Stimulated activated CD8-positive, alpha-beta memory T cell treated with anti-CD3 and anti-CD28 coated beads, Interleukin-15, amount 100 ng/mL, for 4 hours (primary cell): ENCODE results near the gene ERGIC1.

Experiments
- DNase-seq, 2 donors: peaks; one replicate each; pipeline ENCODE4 v3.0.0-alpha.2; 2020; ENCODE audit warnings: low read depth in 2 of 2

Gene ERGIC1

DNA sequence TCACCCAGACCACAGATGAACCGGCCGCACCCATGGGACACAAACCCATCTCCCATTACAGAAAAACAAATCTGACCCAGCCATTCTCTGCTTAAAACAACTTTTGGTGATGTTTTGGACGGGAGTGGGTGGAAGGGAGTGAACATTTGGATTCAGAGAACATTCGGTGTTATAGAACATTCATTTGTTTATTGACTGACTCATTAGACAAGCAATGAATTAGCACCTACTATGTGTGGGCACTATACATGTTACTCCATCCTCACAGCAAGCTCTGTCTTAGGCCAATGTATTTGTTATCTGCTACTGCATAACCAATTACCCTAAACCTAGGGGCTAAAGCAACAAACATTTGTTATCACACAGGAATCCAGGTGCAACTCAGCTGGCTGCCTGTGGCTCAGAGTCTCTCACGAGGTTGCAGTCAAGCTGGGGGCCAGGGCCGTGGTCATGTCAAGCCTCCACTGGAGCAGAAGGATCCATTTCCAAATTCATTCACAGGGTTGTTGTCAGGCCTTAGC lies 5.1 kb upstream of the ERGIC1 start:
- no peak for DNase-seq

DNA sequence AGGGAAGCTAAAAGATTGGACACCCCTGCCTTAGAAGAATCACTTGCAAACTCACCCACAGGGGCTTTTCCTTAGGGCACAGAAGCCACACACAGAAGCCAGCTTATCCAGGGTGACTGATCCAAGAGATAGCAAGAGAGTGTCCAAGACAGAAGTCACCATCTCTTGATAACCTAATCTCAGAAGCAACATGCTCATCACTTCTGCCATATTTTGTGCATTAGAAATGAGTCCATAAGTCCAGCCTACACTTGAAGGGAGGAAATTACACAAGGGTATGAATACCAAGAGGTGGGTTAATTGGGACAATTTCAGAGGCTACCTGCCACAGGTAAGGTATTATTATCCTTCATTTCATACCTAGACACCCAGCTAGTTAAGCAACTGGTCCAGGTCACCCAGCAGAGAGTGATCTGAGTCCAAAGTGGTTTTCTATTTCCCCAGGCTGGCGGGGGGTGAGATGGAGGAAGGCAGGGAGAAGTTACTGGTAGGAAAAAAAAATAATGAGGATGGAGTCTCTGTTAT lies 3.7 kb upstream of the ERGIC1 start:
- DNase-seq, result no peak

DNA sequence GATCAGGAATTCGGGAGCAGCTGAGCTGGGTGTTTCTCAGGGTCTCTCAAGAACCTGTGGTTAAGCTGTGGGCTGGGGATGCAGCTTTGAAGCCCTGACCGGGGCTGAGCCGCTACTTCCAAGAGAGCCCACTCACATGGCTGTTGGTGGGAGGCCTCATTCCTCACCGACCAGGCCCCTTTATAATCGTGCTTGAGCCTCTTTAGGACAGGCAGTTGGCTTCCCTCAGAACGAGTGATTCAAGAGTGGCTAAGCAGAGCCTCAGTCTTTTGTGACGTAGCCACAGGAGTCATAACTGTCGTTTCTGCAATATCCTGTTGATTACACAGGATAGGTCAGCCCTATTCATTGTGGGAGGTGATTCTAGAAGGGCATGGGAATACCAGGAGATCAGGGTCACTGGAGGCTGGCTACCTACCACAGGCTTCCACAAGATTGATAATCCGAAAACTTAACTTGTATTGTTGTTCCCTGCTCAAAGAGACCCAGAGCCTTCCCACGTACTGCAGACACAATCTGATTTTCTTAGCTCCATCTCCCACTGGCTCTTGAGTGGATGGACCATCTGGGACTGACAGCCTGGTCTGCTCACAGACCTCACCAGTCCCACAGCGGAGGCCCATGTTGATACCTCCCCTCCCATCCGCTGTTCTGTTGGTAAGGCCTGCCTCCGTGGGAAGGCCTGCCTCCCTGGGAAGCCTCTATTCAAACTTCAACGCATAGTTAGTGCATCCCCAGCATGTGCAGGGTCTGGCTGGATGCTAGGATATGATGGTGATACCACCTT lies 3.0 kb upstream of the ERGIC1 start:
- no peak for DNase-seq

DNA sequence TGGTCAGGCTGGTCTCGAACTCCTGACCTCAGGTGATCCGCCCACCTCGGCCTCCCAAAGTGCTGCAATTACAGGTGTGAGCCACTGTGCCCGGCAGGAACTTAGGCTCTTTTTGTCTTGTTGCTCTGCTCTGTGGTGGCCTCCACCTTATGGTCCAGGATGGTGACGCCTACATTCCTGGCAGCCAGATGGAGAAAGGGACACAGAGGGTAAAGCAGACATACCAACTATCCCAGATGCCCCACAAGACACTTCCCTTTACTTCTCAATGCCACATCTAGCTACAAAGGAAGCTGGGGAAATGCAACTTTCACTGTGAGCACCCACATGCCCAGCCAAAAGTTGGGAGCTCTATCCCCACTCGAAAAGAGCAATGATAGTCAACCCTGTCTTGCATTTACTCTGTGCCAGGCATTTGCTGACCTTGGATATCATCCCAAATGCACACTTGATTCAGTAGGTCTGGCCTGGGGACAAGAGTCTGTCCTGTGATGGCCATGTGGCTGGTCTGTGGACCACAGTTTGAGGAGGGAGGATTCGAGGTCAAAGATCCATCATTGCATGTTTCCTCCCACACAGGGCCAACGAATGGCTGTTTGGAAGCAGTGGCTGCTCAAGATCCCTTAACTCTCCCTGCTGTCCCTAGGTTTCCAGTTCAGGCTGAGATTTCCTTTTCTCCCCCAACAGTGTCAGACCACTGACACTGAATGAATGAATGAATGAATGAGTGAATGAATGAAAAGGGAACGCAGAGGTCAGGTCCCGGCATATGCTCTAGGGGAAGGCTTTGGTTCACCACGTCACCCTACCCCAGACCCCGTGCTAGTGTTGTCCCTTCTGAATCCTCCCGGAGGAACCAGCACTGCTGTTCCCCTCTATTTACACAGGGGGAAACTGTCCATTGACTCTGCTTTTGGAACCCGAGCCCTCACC lies 1.4 kb upstream of the ERGIC1 start:
- no peak for DNase-seq

DNA sequence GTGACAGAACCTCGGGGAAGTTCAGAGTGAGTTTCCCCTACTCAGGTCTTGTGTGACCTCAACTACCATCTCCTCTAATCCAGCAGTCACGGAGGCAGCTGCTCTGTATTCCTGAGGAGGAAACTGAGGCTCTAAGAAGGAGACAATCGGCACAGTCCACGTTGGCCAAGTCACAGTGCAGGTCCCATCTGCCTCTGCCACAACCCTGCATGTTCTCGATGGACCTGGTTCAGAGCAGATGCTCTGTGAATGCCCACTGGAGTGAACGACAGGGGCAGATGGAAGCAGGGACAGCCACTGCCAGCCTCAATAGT lies 722 bp upstream of the ERGIC1 start:
- DNase-seq, result no peak

DNA sequence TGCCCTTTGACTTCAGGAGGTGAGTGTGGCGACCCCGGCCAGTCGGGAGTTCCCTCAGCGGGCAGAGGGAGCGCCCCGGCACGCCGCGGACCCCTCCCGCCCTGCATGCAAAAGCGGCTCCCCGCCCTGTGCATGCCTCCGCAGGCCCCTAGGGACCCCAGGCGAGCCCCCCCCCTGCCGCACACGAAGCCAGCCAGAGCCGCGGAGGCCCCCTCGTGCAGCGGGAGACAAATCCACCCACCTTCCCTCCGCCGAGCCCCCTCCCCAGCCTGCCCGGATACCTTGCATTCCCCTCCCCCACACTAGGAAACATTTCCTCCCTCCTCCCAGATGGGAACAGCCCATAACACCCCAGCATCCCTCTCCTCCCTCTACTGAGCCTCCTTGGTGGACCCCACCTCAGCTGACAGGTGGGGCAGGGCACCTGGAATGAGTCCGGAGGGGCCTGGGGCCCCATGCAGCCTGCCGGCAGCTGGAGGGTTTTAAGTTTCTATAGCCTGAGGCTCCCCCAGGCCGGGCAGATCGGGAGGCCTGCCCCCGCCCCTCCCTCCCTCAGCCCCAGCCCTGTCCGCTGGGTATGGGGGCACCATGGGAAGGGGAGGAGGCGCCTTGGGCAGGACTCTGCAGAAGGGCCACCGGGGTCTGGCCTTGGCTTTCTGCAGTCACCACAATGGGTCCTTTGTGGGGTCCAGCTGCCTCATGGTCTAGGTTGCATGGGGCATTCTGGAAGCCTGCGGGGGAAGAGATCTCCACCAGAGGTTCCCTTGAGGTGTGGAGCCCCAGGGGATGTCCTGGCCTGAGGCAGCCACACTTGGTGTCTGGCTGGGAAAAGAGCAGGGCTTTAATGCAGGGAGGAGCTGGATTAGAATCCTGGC lies 601 bp downstream of the ERGIC1 start:
- DNase-seq, result no peak

DNA sequence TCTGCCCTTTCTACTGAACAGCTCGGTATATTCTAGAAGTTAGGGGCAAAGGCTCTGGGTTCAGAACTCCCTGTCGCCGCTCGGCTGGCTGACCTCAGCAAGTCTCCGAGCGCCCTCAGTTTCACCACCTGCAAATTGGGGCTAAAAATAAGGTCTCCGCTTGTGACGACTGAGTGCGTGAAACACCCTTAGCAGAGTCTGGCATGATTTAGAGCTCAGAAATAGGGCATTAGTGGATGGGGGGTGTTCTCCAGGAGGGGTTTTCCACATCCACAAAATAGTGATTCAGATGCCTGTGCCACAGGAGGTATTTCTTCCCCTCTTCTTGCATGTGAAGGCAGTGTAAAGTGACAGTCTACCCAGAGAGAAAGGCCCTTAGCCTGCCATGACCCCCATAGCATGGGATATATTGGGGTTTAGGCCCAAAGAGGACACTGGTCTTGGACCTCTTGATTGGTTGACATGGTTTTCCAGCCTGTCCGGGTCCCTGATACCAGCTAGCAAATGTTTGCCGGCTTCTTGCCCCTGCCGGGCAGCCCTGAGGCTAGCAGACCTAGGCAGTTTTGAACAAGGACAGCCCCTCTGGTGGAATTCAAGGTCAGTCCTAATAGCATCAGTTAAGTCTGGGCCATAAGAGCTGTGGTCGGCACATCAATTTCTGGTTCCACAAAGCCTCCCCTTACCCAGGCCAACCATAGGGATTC lies 1.4 kb downstream of the ERGIC1 start:
- DNase-seq, result no peak

DNA sequence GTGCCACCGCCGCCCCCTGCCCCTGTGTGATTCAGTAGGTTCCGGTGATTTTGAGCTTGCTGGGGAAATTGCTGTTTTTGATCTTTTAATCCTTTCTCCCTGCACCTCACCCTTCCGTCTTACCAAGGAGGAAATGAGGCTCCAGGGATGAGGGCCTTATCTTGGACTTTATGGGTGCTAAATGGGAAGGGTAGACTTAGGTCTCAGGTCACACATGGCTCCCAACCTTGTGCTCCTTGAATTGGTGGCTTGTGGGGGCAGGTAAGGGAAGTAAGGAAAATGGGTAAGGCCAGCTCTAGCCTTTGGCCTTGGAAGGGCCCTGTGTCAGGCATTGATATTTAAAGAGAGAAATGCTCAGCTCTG lies 1.9 kb downstream of the ERGIC1 start:
- DNase-seq, result no peak

DNA sequence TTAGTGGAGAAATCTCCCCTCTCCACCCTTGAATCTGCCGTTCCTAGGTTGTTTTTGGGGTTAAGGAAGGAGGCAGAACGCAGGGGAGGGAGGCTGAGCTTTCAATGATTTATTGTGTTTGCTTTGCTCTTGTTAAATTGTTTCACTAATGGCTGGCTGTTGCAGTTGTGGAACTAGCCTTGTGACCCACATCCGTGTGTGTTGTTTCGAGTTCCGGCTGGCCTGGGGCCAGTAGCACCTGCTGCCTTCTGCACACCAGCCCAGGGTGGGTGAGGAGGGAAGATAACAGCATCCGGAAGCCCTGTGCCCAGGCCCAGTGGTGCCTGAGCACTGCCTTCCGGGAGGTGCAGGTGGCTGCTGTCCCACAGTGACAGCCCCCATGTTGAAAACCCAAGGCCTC lies 3.6 kb downstream of the ERGIC1 start:
- DNase-seq, result peak in 1 of 2 donors; percentile 8

DNA sequence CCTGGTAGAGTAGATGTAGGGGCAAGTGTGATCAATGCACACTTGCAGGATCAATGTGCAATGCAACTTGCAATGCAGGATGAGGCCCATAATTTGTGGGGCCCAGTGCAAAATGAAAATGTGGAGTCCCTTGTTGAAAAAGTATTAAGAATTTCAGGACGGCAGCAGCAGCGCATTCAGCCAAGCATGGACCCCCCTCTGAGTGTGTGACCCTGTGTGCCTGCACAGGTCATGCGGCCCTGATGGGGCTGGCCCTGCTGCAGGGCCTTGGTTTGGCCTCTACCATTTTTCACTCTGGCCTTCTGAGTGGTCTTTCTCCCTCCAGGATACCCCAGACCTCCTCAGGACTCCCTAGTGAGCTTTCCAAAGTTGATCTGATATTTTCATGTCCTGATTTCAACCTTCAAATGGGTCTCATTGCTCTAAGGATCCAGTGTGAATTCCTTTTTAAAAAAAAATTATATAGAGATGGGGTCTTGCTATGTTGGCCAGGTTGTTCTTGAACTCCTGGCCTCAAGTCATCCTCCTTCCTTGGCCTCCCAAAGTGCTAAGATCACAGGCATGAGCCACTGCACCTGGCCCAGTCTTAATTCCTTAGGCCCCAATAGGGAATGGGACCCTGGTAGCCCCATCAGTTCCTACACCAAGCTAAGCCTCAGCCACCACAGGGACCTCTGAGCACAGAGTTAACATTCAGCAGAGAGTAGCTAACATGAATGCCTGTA lies 4.3 kb downstream of the ERGIC1 start:
- DNase-seq, result no peak

DNA sequence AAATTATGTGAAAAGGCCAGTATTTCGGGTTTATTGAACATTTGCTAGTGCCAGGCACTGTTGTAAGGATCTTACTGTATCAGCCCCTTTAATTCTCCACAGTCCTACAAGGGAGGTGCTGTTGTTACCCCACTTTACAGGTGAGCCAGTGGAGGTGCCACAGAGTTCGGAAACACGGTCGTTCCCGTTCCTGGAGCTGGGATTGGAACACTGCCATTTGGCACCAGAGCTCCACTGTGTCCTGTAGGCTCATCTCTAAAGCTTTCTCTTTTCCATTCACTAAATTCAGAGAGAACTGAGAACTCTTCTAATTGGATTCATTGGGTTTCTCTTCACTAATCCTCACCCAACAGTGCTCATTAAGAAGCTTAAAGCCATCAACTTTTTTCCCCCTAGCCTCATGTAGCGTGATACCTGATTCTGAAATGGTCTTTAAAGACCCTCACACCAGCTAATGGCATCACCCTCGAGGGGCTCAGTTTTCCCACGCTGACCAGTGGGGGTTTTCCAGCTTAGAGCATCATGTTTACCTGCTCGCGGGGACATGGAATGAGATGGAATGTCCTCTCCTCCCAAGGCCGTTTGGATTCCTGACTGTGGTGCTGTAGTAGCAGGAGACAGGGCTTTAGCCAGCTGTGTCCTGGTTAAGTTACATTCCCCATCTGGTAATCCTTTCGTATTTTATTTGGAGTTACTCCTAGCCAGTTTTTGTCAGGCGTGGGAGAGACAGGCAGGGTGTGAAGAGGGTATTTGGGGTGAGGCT lies 5.8 kb downstream of the ERGIC1 start:
- DNase-seq, result no peak

DNA sequence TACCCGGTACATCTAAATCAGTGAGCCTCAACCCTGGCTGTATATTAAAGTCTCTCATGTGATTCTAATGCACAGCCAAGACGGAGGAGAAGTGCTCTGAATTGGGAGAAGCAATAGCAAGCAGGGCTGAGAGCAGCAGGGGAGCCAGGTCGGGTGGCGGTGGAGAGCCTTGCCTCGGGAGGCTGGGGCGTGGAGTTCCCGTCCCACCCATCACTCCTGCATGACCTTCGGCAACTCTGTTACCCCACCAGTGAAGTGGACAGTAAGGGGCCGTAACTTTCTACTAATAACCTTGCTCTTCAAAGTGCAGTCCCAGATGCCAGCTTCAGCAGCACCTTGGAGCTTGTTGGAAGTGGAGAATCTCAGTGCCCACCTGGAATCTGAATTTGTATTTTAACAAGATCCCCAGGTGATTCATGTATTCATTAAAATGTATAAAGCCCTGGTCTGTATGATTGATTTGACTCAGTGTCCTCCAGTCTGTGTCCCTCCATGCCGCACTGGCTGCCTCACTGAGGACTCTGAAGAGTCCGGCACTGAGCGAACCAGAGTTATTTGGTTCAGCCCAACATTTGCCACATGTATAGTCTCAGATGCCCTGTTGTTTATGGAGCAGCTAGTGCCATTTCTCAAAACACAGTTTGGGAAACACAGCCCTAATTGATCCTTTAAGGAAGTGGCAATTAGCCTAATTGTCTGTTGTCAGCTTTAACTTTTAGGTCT lies 6.5 kb downstream of the ERGIC1 start:
- DNase-seq, result no peak

DNA sequence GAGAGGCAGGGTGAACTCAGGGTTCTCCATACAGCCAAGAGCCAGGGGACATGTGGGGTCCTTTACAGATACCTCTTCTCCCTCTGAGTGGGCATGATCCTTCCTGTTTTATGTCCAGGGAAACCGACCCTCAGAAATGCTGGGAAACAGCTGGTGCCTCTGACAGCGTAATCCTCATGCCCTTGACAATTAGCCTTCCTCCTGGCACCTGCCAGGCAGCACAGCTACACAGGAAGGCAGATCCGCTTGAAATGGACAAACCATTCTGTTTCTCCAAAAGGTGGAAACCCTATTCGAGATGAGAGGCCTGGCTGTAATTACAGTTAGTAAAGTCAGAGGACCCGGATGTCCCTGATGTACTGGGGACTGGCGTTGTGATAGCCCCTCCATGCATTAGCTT lies 7.2 kb downstream of the ERGIC1 start:
- DNase-seq, result no peak

DNA sequence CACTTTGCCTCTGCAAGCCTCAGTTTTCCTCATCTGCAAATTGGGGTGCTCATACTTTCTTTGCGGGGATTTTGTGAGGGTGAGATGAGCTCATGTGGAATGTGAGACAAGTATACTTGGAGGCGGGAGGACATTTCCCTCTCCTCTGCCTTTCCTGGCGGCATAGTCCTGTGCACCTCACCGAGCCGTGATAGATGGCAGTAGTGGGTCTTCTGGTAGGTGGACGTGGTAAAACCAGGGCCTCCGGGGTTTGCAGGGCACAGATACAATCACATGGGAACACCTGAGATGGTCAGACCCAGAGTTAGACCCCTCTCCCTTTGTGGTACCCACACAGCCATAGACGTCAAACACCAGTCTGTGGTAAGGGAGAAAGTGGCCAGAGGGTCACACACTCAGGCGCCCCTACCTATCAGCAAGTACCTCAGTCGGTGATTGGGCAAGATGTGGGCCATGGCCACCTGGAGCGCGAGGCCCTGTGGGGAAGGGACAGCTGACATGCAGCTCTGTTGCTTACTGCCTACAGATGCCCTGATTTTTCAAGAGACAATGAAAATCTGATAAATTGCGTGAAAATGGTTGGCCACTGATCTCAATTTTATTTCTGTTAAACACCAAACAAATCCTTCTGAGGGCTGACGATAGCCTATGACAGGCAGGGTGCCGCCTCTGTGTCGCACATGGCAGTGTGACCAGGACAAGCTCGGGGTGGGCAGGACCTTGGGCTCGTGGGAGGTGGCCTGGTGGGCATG lies 9.9 kb downstream of the ERGIC1 start:
- no peak for DNase-seq

DNA sequence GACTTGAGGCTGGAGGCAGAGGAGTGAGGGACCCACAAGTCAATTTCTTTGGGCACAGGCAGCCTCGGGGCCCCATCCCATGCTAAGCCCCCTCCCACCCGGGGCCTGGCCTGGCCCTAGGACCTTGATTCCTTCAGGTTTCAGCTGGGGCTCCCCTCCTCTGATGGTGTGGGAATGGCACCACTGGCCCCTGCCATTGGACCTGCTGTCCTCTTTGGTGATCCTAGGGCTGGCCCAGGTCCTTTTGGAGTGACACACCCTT lies 10.5 kb downstream of the ERGIC1 start:
- DNase-seq, result no peak

DNA sequence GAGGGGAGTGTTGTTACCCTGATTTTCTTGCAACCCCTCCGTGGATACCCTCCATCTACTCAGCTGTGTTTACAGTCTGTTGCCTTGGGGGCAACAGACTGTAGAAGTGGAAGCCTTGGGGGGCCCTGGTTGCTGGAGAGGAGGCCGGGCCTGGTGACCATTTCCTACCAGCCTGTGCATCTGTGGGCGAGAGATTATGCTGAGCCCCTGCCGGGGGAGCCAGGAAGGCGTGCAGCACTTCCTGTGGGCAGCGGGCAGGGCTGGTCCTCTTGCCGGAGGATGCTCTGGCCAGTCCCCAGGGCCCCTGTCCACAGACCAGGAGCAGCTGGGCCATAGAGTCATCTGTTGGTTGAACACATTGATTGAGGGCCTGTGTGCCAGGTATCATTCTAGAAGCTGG lies 11.1 kb downstream of the ERGIC1 start:
- no peak for DNase-seq

DNA sequence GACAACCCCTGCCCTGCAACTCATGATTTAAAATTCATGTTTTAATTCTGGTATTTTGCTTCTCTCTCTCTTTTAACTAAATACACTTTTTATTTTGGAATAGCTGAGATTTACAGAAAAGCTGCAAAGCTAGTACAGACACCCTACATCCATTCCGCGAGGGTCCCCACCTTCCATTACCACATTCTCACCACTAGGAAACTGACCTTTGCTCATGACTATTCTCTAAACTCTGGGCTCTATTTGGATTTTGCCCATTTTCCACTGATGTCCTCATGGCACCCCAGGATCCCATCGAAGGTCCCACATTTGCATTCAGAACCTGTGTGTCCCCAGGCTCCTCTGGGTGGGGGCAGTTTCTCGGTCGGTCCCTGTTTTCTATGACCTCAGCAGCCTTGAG lies 11.5 kb downstream of the ERGIC1 start:
- DNase-seq, result no peak

DNA sequence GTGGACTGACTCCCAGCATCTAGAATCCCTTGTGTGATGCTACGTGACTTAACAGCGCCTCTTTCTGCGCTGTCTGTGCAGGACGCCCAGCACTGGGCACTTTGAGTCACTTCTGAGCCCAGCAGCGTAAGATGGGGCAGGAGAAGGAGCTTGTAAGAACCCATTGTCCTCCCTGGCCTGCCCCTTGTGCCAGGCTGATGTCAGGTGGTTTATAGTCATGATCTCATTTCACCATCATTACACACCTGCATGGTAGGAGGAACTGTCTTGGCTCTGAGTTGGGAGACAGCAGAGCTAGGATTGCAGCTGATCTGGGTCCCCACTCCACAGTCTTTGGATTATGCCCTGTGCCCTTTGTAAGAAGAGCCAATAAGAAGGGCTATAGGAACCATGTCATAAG lies 12.2 kb downstream of the ERGIC1 start:
- DNase-seq, result no peak

DNA sequence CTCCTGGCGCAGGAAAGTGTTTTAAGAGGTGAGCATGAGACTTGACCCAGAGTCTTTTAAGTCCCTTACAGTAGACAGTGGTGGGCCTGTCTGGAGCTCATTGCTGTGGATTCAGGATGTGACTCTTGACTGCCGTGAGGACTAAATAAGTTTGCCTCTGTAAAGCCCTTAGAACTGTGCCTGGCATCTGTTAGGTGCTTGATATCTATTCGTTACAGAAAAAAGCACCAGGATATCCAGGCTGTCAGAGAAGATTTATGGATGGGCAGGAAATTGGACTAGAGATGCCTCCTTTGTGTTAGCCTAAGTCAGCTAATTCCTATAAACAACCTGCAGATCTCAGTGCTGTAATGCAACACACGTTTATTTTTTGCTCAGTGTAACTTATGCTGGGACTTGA lies 12.6 kb downstream of the ERGIC1 start:
- no peak for DNase-seq
